HUES64 (cell line): ENCODE measurements around the gene CHST12.

ENCODE experiments used
- H3K27ac ChIP-seq: 2 replicates; pipeline ENCODE4 v1.7.0; 2013; ENCODE audit warnings: low read depth, low read length, inconsistent platforms
- H3K27me3 ChIP-seq: 2 replicates; pipeline ENCODE4 v1.6.1; 2013; ENCODE audit warnings: mild to moderate bottlenecking, low read length; ENCODE audit not compliant: insufficient read depth
- H3K36me3 ChIP-seq: 2 replicates; pipeline ENCODE4 v1.6.1; 2013; ENCODE audit warnings: mild to moderate bottlenecking, low read length; ENCODE audit not compliant: insufficient read depth
- H3K4me1 ChIP-seq: 2 replicates; pipeline ENCODE4 v1.6.1; 2013; ENCODE audit warnings: mild to moderate bottlenecking, low read length, moderate library complexity; ENCODE audit not compliant: insufficient read depth
- H3K4me3 ChIP-seq: 2 replicates; pipeline ENCODE4 v1.5.1; 2013; ENCODE audit warnings: mild to moderate bottlenecking, low read length, moderate library complexity
- H3K9ac ChIP-seq: 2 replicates; pipeline ENCODE4 v1.6.1; 2013; ENCODE audit warnings: mild to moderate bottlenecking, low read depth, low read length
- H3K9me3 ChIP-seq: 2 replicates; pipeline ENCODE4 v1.6.1; 2013; ENCODE audit warnings: low read depth, low read length; ENCODE audit not compliant: insufficient read depth
- WGBS: fragments of 150-250, 120-280 bp; methylation state at CpG from one replicate; pipeline ENCODE4 v1.1.7; 2013; ENCODE audit warnings: missing lambda C conversion rate; 5-methylcytosine and 5-hydroxymethylcytosine counted together

CHST12 gene

GRCh38 chr7:2476776-2477446, 73.5 kb downstream of the CHST12 start:
- no peak overlapping the region for H3K9ac ChIP-seq
- H3K36me3 ChIP-seq, result no peaks in the 10 kb centered on the region
- H3K4me1 ChIP-seq, result peaks cover 8% of the 10 kb centered on the region; the same call in 1 of the 2 replicates
- H3K4me3 ChIP-seq, result no peak overlapping the region
- no peak overlapping the region for H3K27ac ChIP-seq
- H3K27me3 ChIP-seq, result no peaks in the 10 kb centered on the region
- no peaks in the 10 kb centered on the region for H3K9me3 ChIP-seq
- 82% methylated on average over 25 of the region's 25 CpGs for WGBS

GRCh38 chr7:2477447-2478398, 74.3 kb downstream of the CHST12 start:
- H3K4me3 ChIP-seq, result no peak overlapping the region
- no peak overlapping the region for H3K9ac ChIP-seq
- no peak overlapping the region for H3K27ac ChIP-seq
- H3K36me3 ChIP-seq, result no peaks in the 10 kb centered on the region
- H3K4me1 ChIP-seq, result peaks cover 8% of the 10 kb centered on the region; the same call in 1 of the 2 replicates
- H3K9me3 ChIP-seq, result no peaks in the 10 kb centered on the region
- H3K27me3 ChIP-seq, result no peaks in the 10 kb centered on the region
- 47% methylated on average over 34 of the region's 34 CpGs for WGBS

GRCh38 chr7:2478399-2478785, 75.0 kb downstream of the CHST12 start:
- Histone ChIP-seq H3K9me3 (no peaks in the 10 kb centered on the region), H3K36me3 (no peaks in the 10 kb centered on the region), H3K27me3 (no peaks in the 10 kb centered on the region), H3K9ac (no peak overlapping the region), H3K4me3 (no peak overlapping the region), H3K27ac (no peak overlapping the region), H3K4me1 (peaks cover 8% of the 10 kb centered on the region; the same call in 1 of the 2 replicates)
- WGBS, result 91% methylated on average over 11 of the region's 11 CpGs

- H3K9ac ChIP-seq, result no peak overlapping the region
- 93% methylated on average over 19 of the region's 19 CpGs for WGBS
Measured at GRCh38 chr7:2478800-2479199, 75.4 kb downstream of the CHST12 start.

GRCh38 chr7:2479276-2480069, 76.1 kb downstream of the CHST12 start:
- Histone ChIP-seq H3K27ac (no peak overlapping the region), H3K36me3 (no peaks in the 10 kb centered on the region), H3K9ac (no peak overlapping the region), H3K4me1 (peaks cover 5% of the 10 kb centered on the region; the same call in 1 of the 2 replicates), H3K4me3 (no peak overlapping the region), H3K9me3 (no peaks in the 10 kb centered on the region), H3K27me3 (no peaks in the 10 kb centered on the region)
- 92% methylated on average over 16 of the region's 16 CpGs for WGBS

More at GRCh38 chr7:2478800-2479199, 75.4 kb downstream of the CHST12 start:
- no peak overlapping the region for H3K4me3 ChIP-seq
- H3K9me3 ChIP-seq, result no peaks in the 10 kb centered on the region
- no peaks in the 10 kb centered on the region for H3K36me3 ChIP-seq
- no peaks in the 10 kb centered on the region for H3K27me3 ChIP-seq
- no peak overlapping the region for H3K27ac ChIP-seq
- H3K4me1 ChIP-seq, result peaks cover 8% of the 10 kb centered on the region; the same call in 1 of the 2 replicates

- H3K4me1 ChIP-seq, result no peaks in the 10 kb centered on the region
- no peak overlapping the region for H3K27ac ChIP-seq
- 82% methylated on average over 21 of the region's 21 CpGs for WGBS
- no peaks in the 10 kb centered on the region for H3K27me3 ChIP-seq
- no peaks in the 10 kb centered on the region for H3K9me3 ChIP-seq
- no peak overlapping the region for H3K9ac ChIP-seq
- H3K4me3 ChIP-seq, result no peak overlapping the region
- H3K36me3 ChIP-seq, result no peaks in the 10 kb centered on the region
Measured at GRCh38 chr7:2480070-2480408, 76.6 kb downstream of the CHST12 start.

GRCh38 chr7:2481195-2481594, 77.8 kb downstream of the CHST12 start:
- Histone ChIP-seq H3K27ac (no peak overlapping the region), H3K9ac (no peak overlapping the region), H3K27me3 (no peaks in the 10 kb centered on the region), H3K9me3 (no peaks in the 10 kb centered on the region), H3K4me3 (no peak overlapping the region), H3K36me3 (no peaks in the 10 kb centered on the region), H3K4me1 (no peaks in the 10 kb centered on the region)
- WGBS, result 89% methylated on average over 4 of the region's 4 CpGs

- H3K27me3 ChIP-seq, result no peaks in the 10 kb centered on the region
- H3K27ac ChIP-seq, result no peak overlapping the region
- H3K9ac ChIP-seq, result no peak overlapping the region
- H3K4me3 ChIP-seq, result no peak overlapping the region
- no peaks in the 10 kb centered on the region for H3K4me1 ChIP-seq
- no peaks in the 10 kb centered on the region for H3K36me3 ChIP-seq
- H3K9me3 ChIP-seq, result no peaks in the 10 kb centered on the region
- WGBS, result 94% methylated on average over 10 of the region's 10 CpGs
Measured at GRCh38 chr7:2482725-2483451, 79.5 kb downstream of the CHST12 start.

GRCh38 chr7:2483494-2483893, 80.1 kb downstream of the CHST12 start:
- Histone ChIP-seq H3K9me3 (no peaks in the 10 kb centered on the region), H3K4me3 (no peak overlapping the region), H3K4me1 (no peaks in the 10 kb centered on the region), H3K36me3 (no peaks in the 10 kb centered on the region), H3K27ac (no peak overlapping the region), H3K9ac (no peak overlapping the region), H3K27me3 (no peaks in the 10 kb centered on the region)
- 88% methylated on average over 5 of the region's 5 CpGs for WGBS

- WGBS, result 96% methylated on average over 12 of the region's 12 CpGs
- Histone ChIP-seq H3K4me1 (no peaks in the 10 kb centered on the region), H3K4me3 (no peak overlapping the region), H3K9ac (no peak overlapping the region), H3K36me3 (no peaks in the 10 kb centered on the region), H3K9me3 (no peaks in the 10 kb centered on the region), H3K27me3 (no peaks in the 10 kb centered on the region), H3K27ac (no peak overlapping the region)
Measured at GRCh38 chr7:2484868-2485267, 81.5 kb downstream of the CHST12 start.
